ENCODE results near the gene KCNA2. TPM values are rescaled to one million over a fixed set of nuclear protein-coding genes. Genes with fewer than 3 reads are reported as not detected.

The KCNA2 gene
- not detected in 2 replicates for total RNA-seq

DNA sequence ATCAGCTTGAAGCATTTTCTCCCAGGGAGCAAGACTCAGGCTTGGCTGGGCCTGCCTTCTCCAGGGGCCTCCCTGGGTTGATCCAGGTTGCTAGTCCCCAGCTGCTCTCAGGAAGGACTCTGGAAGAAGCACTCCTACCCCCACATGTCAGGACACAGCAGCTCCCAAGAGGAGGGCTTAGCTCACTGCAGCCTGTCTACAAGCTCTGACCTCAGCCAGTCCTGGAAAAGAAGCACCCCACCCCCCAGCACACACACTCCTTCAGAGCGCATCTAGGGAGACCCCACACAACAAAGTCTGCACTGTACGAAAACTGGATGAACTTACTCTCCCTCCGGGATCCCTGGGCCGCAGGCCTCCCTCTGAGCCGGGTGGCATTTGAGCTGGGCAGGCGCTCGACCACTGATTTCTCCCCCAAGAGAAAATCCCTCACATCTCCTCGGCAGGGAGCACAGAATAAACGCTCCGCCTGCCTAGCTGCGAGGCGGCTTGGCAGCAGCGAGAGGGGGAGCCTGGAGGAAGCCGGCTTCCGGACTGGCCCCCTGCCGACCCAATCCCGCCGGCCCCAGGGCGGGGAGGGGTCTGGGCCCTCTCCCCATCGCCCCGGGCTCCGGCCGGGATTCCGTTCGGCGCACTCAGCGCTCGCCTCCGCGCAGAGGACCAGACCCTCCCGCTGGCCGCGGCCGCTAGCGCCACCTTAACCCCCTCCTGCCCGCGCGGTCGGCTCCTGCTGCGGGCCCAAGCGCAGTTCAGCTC is at the start of gene KCNA2:
Gene KCNA2, minus strand, starts transcription at position 458 of the 756 bp plus-strand sequence. CDS start 1,576 bp downstream, outside the sequence.

Other genes with a start within 250 kb of the KCNA2 start
- gene SLC16A4, start 215.3 kb downstream of the KCNA2 start, total RNA-seq: 36.9 and 48.2 TPM in 2 replicates
- gene LAMTOR5, start 198.7 kb downstream of the KCNA2 start, total RNA-seq: 23.2 and 29.9 TPM in 2 replicates
- not detected in 2 replicates for gene PROK1, start 155.2 kb downstream of the KCNA2 start, total RNA-seq
- gene KCNA10, start 87.2 kb downstream of the KCNA2 start, total RNA-seq: not detected in 2 replicates
- gene KCNA3, start 68.6 kb upstream of the KCNA2 start, total RNA-seq: not detected in 2 replicates